ENCODE data around the gene ORM1. TPM values are rescaled to one million over a fixed set of nuclear protein-coding genes. Genes with fewer than 3 reads are reported as not detected.
A peak's percentile ranks its signal among the peaks of the same experiment; 100 is the strongest.

The ORM1 gene
- polyA plus RNA-seq, 4 donors: 0.15 to 6.9 (median 1.3) TPM; not detected in 1

DNA sequence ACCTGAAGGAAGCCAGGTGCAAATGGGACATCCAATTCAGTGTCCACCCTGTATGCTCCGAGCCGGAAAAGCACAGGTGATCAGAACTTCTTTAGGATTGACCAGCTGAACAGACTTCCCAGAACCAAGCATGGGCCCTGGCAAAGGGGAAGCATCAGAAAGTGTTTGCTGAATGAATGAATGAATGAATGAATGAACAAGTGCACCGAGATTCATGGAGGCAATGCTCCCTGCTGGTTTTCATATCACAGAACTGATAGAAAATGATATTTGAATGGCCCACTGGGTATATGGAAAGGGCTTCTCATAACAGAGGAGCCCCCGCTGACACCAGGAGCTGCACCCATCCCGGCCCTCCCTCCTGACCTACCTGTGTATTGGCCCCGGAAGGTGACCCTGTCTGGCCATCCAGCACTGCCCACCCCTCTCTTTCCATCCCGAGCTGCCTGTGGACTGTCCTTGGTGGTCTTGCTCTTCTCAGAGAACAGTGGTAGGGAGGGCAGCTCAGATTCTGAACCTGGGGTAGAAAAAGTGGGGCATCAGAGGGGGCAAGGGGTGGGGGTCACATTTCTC lies 22.7 kb downstream of the ORM1 start:
- Histone ChIP-seq H3K27ac (ENCODE audit: low read depth in 1 of 3, low read length in 2 of 3) (no peak overlapping the region), H3K9me3 (ENCODE audit: control insufficient read depth in 2 of 2, insufficient read depth in 1 of 2, low read depth in 1 of 2, low read length in 1 of 2) (no peaks in the 10 kb centered on the region), H3K4me1 (ENCODE audit: control insufficient read depth in 3 of 3, insufficient read depth in 2 of 3, low read depth in 1 of 3, low read length in 2 of 3) (no peaks in the 10 kb centered on the region), H3K27me3 (ENCODE audit: control insufficient read depth in 3 of 3, insufficient read depth in 3 of 3, low read length in 3 of 3) (no peaks in the 10 kb centered on the region), H3K4me3 (ENCODE audit: low read depth in 1 of 3, low read length in 3 of 3) (no peak overlapping the region), H3K36me3 (ENCODE audit: control insufficient read depth in 3 of 3, insufficient read depth in 2 of 3, low read depth in 1 of 3, low read length in 3 of 3) (peaks cover 7 to 73% (median 34%) of the 10 kb centered on the region in 3 donors)
- DNase-seq (no peak), FAIRE-seq (no peak)
- WGBS, 3 donors: 90 to 95% (median 91%) methylated on average over 7 of the region's 7 CpGs

DNA sequence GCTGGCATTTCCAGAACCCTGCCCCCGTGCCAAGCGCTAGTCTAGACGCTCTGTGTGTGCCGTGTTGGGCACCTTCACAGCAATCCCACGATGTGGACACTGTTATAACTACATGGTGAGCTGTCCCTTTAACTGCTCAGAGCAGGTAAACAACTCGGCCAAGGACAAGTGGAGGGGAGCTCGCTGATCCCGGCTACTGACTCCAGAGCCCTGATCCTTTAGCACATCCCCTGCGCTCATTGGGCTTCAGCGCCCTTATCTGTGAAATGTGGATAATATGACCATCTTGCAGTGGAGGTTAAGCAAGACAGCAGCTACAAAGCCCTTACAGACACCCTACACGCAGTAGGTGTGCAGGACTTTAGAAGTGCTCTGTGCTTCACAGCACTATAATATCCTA lies 23.2 kb downstream of the ORM1 start:
- H3K4me3 ChIP-seq (ENCODE audit: low read depth in 1 of 3, low read length in 3 of 3): no peak overlapping the region
- H3K27ac ChIP-seq (ENCODE audit: low read depth in 1 of 3, low read length in 2 of 3): no peak overlapping the region
- H3K36me3 ChIP-seq (ENCODE audit: control insufficient read depth in 3 of 3, insufficient read depth in 2 of 3, low read depth in 1 of 3, low read length in 3 of 3): peaks cover 7 to 75% (median 34%) of the 10 kb centered on the region in 3 donors
- FAIRE-seq: no peak
- no peak for DNase-seq
- no peaks in the 10 kb centered on the region for H3K9me3 ChIP-seq (ENCODE audit: control insufficient read depth in 2 of 2, insufficient read depth in 1 of 2, low read depth in 1 of 2, low read length in 1 of 2)
- WGBS, 3 donors: 85 to 88% (median 87%) methylated on average over 11 of the region's 11 CpGs
- H3K27me3 ChIP-seq (ENCODE audit: control insufficient read depth in 3 of 3, insufficient read depth in 3 of 3, low read length in 3 of 3): no peaks in the 10 kb centered on the region
- H3K4me1 ChIP-seq (ENCODE audit: control insufficient read depth in 3 of 3, insufficient read depth in 2 of 3, low read depth in 1 of 3, low read length in 2 of 3): no peaks in the 10 kb centered on the region

DNA sequence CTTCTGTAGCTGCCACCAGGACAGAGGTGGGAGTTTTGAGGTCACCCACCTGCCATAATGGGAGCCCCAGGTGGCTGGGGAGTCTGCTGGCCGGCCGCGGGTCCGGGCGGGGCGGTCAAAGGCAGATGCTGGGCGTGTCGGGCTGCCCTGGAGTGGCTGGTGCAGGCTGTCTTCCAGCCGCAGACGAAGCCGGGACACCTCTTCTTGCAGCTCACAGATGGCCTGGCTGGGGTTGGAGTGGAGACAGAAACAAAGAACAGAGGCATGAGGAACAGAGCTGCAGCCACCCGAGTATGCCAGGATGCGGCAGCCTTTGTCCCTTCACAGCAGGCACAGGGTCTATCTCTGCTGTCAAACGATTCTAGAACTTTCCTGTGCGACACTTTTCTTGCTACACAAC lies 24.8 kb downstream of the ORM1 start:
- no peak for DNase-seq
- Histone ChIP-seq H3K36me3 (ENCODE audit: control insufficient read depth in 3 of 3, insufficient read depth in 2 of 3, low read depth in 1 of 3, low read length in 3 of 3) (peaks cover 7 to 66% (median 34%) of the 10 kb centered on the region in 3 donors), H3K4me3 (ENCODE audit: low read depth in 1 of 3, low read length in 3 of 3) (no peak overlapping the region), H3K27me3 (ENCODE audit: control insufficient read depth in 3 of 3, insufficient read depth in 3 of 3, low read length in 3 of 3) (no peaks in the 10 kb centered on the region), H3K9me3 (ENCODE audit: control insufficient read depth in 2 of 2, insufficient read depth in 1 of 2, low read depth in 1 of 2, low read length in 1 of 2) (no peaks in the 10 kb centered on the region), H3K4me1 (ENCODE audit: control insufficient read depth in 3 of 3, insufficient read depth in 2 of 3, low read depth in 1 of 3, low read length in 2 of 3) (no peaks in the 10 kb centered on the region), H3K27ac (ENCODE audit: low read depth in 1 of 3, low read length in 2 of 3) (no peak overlapping the region)
- no peak for FAIRE-seq
- WGBS, 3 donors: 75 to 85% (median 81%) methylated on average over 15 of the region's 15 CpGs

DNA sequence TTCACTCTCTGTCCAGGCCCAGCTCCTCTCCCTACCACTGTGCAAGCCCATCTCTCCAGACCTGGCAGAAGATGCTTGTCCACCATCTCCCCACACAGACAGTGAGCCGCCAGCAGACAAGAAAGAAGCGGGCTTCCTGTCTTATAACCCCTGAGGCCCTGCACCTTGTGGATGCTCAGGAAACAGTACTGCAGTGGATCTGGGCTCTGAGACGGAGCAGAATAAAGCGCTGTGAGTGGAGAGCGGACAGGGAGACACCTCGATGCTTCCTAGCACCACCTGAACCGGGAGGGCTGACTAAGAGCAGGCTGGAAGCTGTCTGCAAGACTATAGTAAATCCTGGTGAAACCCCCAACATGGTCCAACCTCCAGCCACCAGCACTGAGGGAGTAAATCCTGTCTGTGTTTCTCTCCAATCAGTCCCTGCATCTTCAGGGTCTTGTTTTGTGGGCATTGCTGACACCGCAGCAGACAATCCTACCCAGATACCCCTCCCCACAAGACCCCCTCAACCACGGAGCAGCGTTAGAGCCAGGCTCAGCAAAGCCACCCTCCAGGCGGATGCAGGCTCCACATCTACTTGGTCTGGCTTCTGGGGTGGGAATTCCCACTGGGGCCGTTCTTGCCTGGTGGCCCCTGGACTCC lies 25.5 kb downstream of the ORM1 start:
- WGBS, 3 donors: 85 to 87% (median 85%) methylated on average over 12 of the region's 12 CpGs
- no peak for DNase-seq
- Histone ChIP-seq H3K27me3 (ENCODE audit: control insufficient read depth in 3 of 3, insufficient read depth in 3 of 3, low read length in 3 of 3) (no peaks in the 10 kb centered on the region), H3K27ac (ENCODE audit: low read depth in 1 of 3, low read length in 2 of 3) (peak overlapping the region in 1 of 3 donors; percentile 24), H3K4me3 (ENCODE audit: low read depth in 1 of 3, low read length in 3 of 3) (no peak overlapping the region), H3K9me3 (ENCODE audit: control insufficient read depth in 2 of 2, insufficient read depth in 1 of 2, low read depth in 1 of 2, low read length in 1 of 2) (no peaks in the 10 kb centered on the region), H3K36me3 (ENCODE audit: control insufficient read depth in 3 of 3, insufficient read depth in 2 of 3, low read depth in 1 of 3, low read length in 3 of 3) (peaks cover 7 to 66% (median 28%) of the 10 kb centered on the region in 3 donors), H3K4me1 (ENCODE audit: control insufficient read depth in 3 of 3, insufficient read depth in 2 of 3, low read depth in 1 of 3, low read length in 2 of 3) (no peaks in the 10 kb centered on the region)
- FAIRE-seq: no peak

DNA sequence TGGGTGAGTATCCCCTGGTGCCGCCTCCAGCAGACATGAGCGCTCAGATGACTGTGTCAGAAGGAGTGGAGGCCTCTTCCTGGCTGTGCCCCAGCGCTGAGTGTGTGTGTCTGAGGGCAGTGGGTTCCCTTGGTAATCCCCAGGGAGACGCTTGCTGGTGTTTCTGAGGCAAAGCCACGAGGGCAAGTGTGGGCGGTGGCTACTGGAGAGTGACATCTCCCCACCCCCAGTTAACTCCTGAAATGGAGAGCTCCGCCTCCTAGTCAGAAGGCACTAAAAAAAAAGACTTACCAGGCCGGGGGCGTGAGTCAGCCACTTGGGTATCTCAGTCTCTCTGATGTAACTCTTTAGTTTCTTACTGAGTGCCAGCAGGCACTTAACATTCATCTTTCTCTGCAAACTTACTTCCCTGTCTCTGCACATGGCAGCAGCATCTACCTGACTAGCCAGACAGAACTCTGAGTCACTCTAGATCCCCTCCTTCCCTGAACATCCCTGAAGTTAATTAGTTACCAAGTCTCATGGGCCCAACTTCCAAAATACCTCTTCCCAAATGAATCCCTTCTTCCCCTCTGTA lies 26.1 kb downstream of the ORM1 start:
- Histone ChIP-seq H3K36me3 (ENCODE audit: control insufficient read depth in 3 of 3, insufficient read depth in 2 of 3, low read depth in 1 of 3, low read length in 3 of 3) (peaks cover 6 to 64% (median 24%) of the 10 kb centered on the region in 3 donors), H3K4me3 (ENCODE audit: low read depth in 1 of 3, low read length in 3 of 3) (no peak overlapping the region), H3K4me1 (ENCODE audit: control insufficient read depth in 3 of 3, insufficient read depth in 2 of 3, low read depth in 1 of 3, low read length in 2 of 3) (no peaks in the 10 kb centered on the region), H3K27me3 (ENCODE audit: control insufficient read depth in 3 of 3, insufficient read depth in 3 of 3, low read length in 3 of 3) (no peaks in the 10 kb centered on the region), H3K9me3 (ENCODE audit: control insufficient read depth in 2 of 2, insufficient read depth in 1 of 2, low read depth in 1 of 2, low read length in 1 of 2) (no peaks in the 10 kb centered on the region), H3K27ac (ENCODE audit: low read depth in 1 of 3, low read length in 2 of 3) (peak overlapping the region in 1 of 3 donors; percentile 24)
- FAIRE-seq (no peak), DNase-seq (peak in 1 of 2 donors; percentile 44)
- WGBS, 3 donors: 42 to 66% (median 44%) methylated on average over 8 to 9 of the region's 9 CpGs

DNA sequence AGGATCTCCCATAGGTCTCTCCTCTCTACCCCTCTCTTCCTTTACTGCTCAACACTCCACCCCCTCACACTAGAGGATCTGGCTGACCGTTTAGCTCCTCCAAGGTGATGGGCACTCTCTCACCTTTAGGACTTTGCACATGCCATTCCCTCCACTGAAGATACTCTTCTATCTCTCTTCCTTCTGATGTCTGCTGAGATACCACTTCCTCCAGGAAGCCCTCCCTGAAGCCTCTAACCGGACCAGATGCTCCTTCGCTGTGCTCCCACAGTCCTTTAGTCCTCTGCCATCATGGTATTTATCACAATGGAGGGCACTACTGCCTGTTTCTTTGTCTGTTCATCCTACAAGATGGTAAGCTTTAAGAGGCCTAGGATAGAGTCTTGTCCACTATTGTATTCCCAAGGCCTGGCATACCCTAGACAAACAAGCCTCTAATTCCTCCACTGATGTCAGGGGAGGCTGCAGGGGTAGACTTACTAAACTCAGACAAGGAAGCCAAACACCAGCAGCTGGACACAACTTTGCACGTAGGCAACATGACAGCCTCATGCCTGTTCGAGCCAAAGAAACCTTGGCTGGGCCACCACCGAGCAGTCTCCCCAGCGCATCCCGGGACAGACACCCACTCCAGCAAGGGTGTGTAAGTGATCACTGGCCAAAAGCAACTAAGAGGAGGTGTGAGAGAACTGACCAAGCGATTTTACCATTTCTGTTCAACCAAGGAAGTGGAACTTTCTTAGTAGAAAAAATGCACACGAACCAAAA lies 27.0 kb downstream of the ORM1 start:
- H3K27me3 ChIP-seq (ENCODE audit: control insufficient read depth in 3 of 3, insufficient read depth in 3 of 3, low read length in 3 of 3): no peaks in the 10 kb centered on the region
- no peak for DNase-seq
- no peaks in the 10 kb centered on the region for H3K4me1 ChIP-seq (ENCODE audit: control insufficient read depth in 3 of 3, insufficient read depth in 2 of 3, low read depth in 1 of 3, low read length in 2 of 3)
- FAIRE-seq: no peak
- no peak overlapping the region for H3K4me3 ChIP-seq (ENCODE audit: low read depth in 1 of 3, low read length in 3 of 3)
- no peak overlapping the region for H3K27ac ChIP-seq (ENCODE audit: low read depth in 1 of 3, low read length in 2 of 3)
- WGBS, 3 donors: 83 to 92% (median 86%) methylated on average over 10 of the region's 10 CpGs
- H3K9me3 ChIP-seq (ENCODE audit: control insufficient read depth in 2 of 2, insufficient read depth in 1 of 2, low read depth in 1 of 2, low read length in 1 of 2): no peaks in the 10 kb centered on the region
- peaks cover 7 to 57% (median 24%) of the 10 kb centered on the region in 3 donors for H3K36me3 ChIP-seq (ENCODE audit: control insufficient read depth in 3 of 3, insufficient read depth in 2 of 3, low read depth in 1 of 3, low read length in 3 of 3)

DNA sequence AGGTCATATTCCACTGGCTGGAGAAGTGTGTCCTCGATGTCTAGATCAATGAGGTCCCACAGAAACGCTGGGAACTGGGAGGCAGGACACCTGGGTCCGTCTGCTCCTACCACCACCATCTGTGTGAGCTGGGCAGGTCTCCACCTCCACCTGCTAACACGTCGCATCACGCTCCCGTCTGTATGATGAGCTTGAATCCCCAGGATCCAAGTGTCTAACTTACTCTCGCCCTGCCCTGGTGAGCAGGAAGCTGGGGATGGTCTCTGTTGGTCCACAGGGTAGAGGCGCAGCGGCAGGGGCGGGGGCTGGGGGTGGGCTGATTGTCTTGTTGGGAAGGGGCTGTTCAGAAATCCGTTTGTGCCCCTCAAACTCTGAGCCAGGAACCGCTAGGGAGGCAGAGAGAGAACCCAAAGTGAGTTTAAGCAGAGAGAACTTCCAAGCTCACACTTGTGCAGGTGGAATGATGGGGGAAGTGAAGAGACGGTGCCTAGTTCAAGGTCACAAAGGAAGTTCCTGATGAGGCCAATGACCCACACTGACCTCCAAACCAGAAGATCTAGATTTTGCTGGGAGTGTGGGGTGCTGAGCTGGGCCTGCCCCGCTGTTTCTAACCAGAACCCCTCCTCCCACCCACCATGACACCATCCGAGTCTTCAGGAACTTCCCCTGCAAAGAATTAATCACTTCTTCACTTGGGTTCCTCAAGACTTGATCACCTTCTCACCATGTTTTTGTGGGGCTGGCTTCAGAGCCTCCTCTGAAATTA lies 27.9 kb downstream of the ORM1 start:
- H3K36me3 ChIP-seq (ENCODE audit: control insufficient read depth in 3 of 3, insufficient read depth in 2 of 3, low read depth in 1 of 3, low read length in 3 of 3): peaks cover 10 to 55% (median 24%) of the 10 kb centered on the region in 3 donors
- FAIRE-seq (no peak), DNase-seq (no peak)
- H3K4me1 ChIP-seq (ENCODE audit: control insufficient read depth in 3 of 3, insufficient read depth in 2 of 3, low read depth in 1 of 3, low read length in 2 of 3): no peaks in the 10 kb centered on the region
- no peaks in the 10 kb centered on the region for H3K9me3 ChIP-seq (ENCODE audit: control insufficient read depth in 2 of 2, insufficient read depth in 1 of 2, low read depth in 1 of 2, low read length in 1 of 2)
- H3K4me3 ChIP-seq (ENCODE audit: low read depth in 1 of 3, low read length in 3 of 3): no peak overlapping the region
- H3K27me3 ChIP-seq (ENCODE audit: control insufficient read depth in 3 of 3, insufficient read depth in 3 of 3, low read length in 3 of 3): no peaks in the 10 kb centered on the region
- H3K27ac ChIP-seq (ENCODE audit: low read depth in 1 of 3, low read length in 2 of 3): no peak overlapping the region
- 92 to 93% (median 92%) methylated on average over 16 of the region's 16 CpGs for WGBS, 3 donors

DNA sequence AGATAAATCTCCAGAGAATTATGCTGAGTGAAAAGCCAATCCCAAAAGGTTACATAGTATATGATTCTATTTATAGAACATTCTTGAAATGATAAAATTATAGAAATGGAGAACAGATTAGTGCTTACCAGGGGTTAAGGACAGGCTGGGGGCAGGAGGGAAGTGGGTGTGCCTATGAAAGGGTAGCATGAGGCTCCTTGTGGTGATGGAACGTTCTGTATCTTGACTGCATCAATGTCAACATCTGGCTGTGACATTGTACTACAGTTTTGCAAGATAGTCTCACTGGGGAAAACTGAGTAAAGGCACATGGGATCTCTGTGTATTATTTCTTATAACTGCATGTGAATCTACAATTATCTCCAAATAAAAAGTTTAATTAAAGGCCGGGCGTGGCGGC lies 29.0 kb downstream of the ORM1 start:
- no peak for DNase-seq
- no peaks in the 10 kb centered on the region for H3K4me1 ChIP-seq (ENCODE audit: control insufficient read depth in 3 of 3, insufficient read depth in 2 of 3, low read depth in 1 of 3, low read length in 2 of 3)
- WGBS, 3 donors: 81 to 85% (median 84%) methylated on average over 4 of the region's 4 CpGs
- no peak overlapping the region for H3K27ac ChIP-seq (ENCODE audit: low read depth in 1 of 3, low read length in 2 of 3)
- FAIRE-seq: no peak
- no peaks in the 10 kb centered on the region for H3K27me3 ChIP-seq (ENCODE audit: control insufficient read depth in 3 of 3, insufficient read depth in 3 of 3, low read length in 3 of 3)
- H3K9me3 ChIP-seq (ENCODE audit: control insufficient read depth in 2 of 2, insufficient read depth in 1 of 2, low read depth in 1 of 2, low read length in 1 of 2): no peaks in the 10 kb centered on the region
- no peak overlapping the region for H3K4me3 ChIP-seq (ENCODE audit: low read depth in 1 of 3, low read length in 3 of 3)
- peaks cover 14 to 57% (median 21%) of the 10 kb centered on the region in 3 donors for H3K36me3 ChIP-seq (ENCODE audit: control insufficient read depth in 3 of 3, insufficient read depth in 2 of 3, low read depth in 1 of 3, low read length in 3 of 3)

Data from small intestine (tissue), 7 donors.